NCI-H2107 (cell line): ENCODE data around the gene DCP2.
"Not testable (repeated sequence)": the region's sequence is repeated elsewhere in the genome, so short reads cannot be mapped to it uniquely, and the experiment has no call there.

Source experiments
- DNase-seq: peaks from one replicate; lab custom pipeline; 2025; lab: John Stamatoyannopoulos, UW

Gene DCP2

GRCh38 chr5:112976432-112977309 lies at the start of gene DCP2:
Gene DCP2, plus strand, starts transcription at chr5:112976798. Its CDS starts 136 bp downstream, at chr5:112976934.
- DNase-seq: peak; percentile 84

GRCh38 chr5:112929336-112930081 lies 47.1 kb upstream of the DCP2 start:
- no peak for DNase-seq

- DNase-seq: no peak
Observed at GRCh38 chr5:112930082-112930344, 46.6 kb upstream of the DCP2 start.

GRCh38 chr5:112931473-112931872 lies 45.1 kb upstream of the DCP2 start:
- no peak for DNase-seq

- DNase-seq: no peak
Observed at GRCh38 chr5:112933105-112933504, 43.5 kb upstream of the DCP2 start.

- no peak for DNase-seq
Observed at GRCh38 chr5:112933651-112934365, 42.8 kb upstream of the DCP2 start.

- no peak for DNase-seq
Observed at GRCh38 chr5:112934366-112934663, 42.3 kb upstream of the DCP2 start.

GRCh38 chr5:112935675-112936074 lies 40.9 kb upstream of the DCP2 start:
- DNase-seq: no peak

GRCh38 chr5:112938286-112938685 lies 38.3 kb upstream of the DCP2 start:
- no peak for DNase-seq

GRCh38 chr5:112940670-112941069 lies 35.9 kb upstream of the DCP2 start:
- DNase-seq: no peak

GRCh38 chr5:112948458-112948857 lies 28.1 kb upstream of the DCP2 start:
- no peak for DNase-seq

GRCh38 chr5:112951124-112951702 lies 25.4 kb upstream of the DCP2 start:
- DNase-seq: no peak

- DNase-seq: no peak
Observed at GRCh38 chr5:112956606-112957005, 20.0 kb upstream of the DCP2 start.

- no peak for DNase-seq
Observed at GRCh38 chr5:112957036-112957808, 19.4 kb upstream of the DCP2 start.

GRCh38 chr5:112958093-112959088 lies 18.2 kb upstream of the DCP2 start:
- no peak for DNase-seq

GRCh38 chr5:112959872-112960271 lies 16.7 kb upstream of the DCP2 start:
- not testable (repeated sequence) for DNase-seq

- no peak for DNase-seq
Observed at GRCh38 chr5:112960315-112960714, 16.3 kb upstream of the DCP2 start.

GRCh38 chr5:112960863-112961504 lies 15.6 kb upstream of the DCP2 start:
- DNase-seq: no peak

- not testable (repeated sequence) for DNase-seq
Observed at GRCh38 chr5:112963374-112963733, 13.2 kb upstream of the DCP2 start.

- DNase-seq: no peak
Observed at GRCh38 chr5:112965733-112966306, 10.8 kb upstream of the DCP2 start.
